Left renal cortex interstitium (tissue), 4 donors: ENCODE measurements around the gene TSPAN7. TPM values are rescaled to one million over a fixed set of nuclear protein-coding genes. Genes with fewer than 3 reads are reported as not detected.

Experiments used
- DNase-seq, 4 donors: peaks; one replicate each; pipeline ENCODE4 v3.0.0-alpha.2; 2013; ENCODE audit warnings: low read depth in 4 of 4, low spot score in 2 of 4, missing footprints in 1 of 4
- polyA plus RNA-seq, 4 donors: library from polyadenylated mRNA; unstranded; fragments of 120-200 nt; gene quantifications; one replicate each; pipeline ENCODE4 v1.2.1, GENCODE V29; 2013; ENCODE audit not compliant: insufficient read length in 4 of 4

Gene TSPAN7, protein sequence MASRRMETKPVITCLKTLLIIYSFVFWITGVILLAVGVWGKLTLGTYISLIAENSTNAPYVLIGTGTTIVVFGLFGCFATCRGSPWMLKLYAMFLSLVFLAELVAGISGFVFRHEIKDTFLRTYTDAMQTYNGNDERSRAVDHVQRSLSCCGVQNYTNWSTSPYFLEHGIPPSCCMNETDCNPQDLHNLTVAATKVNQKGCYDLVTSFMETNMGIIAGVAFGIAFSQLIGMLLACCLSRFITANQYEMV
- 10 to 100 TPM; 41.9 to 64.6 (median 51.5) TPM for polyA plus RNA-seq

DNA sequence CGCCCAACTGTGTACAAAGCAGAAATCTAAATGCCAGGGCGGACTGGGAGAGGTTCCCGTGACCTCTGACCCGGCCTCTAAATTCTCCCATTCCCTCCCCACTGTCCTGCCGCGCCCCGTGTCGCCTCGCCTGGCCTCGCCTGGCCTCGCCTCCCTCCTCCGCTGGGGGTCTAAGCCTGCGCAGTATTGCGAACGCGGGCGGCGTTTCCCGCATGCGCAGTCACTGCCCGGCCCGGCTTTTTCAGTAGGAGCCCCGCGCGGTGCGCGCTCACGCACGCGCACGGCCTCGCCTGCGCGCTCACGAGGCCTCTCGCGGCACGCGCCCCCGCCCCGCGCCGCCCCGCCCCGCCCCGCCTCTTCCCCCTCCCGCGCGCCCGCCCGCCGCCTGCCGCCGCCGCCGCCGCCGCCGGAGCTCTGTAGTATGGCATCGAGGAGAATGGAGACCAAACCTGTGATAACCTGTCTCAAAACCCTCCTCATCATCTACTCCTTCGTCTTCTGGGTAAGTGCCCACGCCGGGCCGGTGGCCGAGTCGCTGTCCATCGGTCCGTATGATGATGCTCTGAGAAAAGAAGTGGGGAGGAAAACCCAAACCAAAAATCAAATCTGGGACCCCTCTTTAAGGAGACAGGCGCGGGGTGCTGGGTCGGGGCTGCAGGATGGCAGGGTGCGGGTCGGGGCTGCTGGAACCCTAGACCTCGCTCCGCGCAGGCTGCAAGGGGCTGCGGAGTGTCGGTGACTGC, at the start of gene TSPAN7:
TSPAN7 (plus strand) TSS at position 417 of the 743 bp plus-strand sequence; CDS start at position 422, 5 bp downstream.
- DNase-seq: peak in 1 of 4 donors; percentile 15

DNA sequence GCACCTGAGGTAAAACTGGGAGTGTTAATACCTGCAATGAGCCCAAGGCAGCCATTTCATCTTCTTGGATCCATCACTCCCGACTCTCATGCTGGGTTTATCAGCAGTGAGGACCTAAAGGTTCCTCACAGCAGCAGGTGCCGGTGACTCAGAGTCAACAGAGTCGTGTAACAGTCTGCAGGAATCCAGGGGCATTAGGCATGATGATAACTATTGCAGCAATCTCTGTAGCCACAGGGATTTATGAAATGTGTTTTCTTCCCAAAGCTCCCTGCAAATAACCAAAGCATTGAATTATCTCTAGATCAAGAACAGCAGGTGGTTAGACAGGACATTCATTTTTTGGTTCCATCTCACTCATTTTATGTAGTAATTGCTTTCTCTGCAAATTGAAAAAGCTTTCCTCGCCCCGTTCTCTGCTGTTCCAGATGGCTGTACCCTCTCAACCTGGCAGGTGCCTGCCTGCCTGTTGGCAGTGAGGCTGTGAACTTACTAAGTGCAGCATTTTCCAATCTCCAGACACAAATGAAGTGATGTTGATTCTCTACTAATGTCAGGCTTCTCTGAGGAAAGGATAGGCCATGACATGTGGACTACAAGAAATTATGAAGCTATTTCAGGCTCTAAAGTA, 48.1 kb upstream of the TSPAN7 start:
- DNase-seq: no peak

- DNase-seq: no peak
These were observed 47.1 kb upstream of the TSPAN7 start for GRCh38 chrX:38514016-38514854.

DNA sequence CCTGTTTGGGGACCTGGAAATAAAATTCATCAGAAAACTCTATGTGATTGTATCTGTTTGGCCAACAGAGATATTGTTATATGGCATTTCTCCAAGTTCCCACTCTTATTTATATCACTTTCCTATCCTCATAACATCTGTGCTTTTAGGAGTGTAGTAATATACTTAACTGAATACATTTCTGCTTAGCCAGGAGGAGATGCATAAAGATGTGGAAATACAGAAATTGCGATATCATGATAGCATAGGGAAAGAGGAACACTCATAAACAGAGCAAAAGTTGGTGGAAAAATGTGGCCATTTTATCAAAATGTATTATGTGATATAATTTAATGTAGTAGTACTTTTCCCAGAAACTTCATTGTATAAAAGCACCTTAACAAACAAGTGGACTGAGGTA, 46.1 kb upstream of the TSPAN7 start:
- DNase-seq: no peak

- DNase-seq: no peak
These were observed 45.1 kb upstream of the TSPAN7 start for GRCh38 chrX:38516196-38516774.

GRCh38 chrX:38519651-38520050, 41.7 kb upstream of the TSPAN7 start:
- DNase-seq: no peak

- no peak for DNase-seq
These were observed 23.2 kb upstream of the TSPAN7 start for GRCh38 chrX:38538134-38538533.

GRCh38 chrX:38539748-38540147, 21.6 kb upstream of the TSPAN7 start:
- no peak for DNase-seq

GRCh38 chrX:38548508-38548907, 12.8 kb upstream of the TSPAN7 start:
- no peak for DNase-seq

DNA sequence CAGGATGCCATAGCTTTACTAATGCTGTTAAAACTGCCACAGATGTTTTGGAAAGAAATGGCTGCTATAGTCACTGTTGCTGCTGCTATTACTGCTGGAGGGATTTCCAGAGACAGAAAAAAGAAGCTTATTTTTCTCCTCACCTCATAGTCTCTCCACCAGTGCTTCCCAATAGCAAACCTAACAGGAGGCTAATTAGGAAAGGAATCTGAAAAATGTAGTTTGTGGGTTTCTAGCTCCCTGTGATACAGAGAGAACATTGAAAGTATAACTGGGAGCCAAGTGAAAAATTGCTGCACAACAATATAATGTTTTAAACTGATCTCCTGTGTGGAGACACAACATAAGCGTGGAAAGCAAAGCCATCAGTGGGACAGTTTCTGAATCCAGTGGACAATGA, 8.6 kb upstream of the TSPAN7 start:
- DNase-seq: no peak

DNA sequence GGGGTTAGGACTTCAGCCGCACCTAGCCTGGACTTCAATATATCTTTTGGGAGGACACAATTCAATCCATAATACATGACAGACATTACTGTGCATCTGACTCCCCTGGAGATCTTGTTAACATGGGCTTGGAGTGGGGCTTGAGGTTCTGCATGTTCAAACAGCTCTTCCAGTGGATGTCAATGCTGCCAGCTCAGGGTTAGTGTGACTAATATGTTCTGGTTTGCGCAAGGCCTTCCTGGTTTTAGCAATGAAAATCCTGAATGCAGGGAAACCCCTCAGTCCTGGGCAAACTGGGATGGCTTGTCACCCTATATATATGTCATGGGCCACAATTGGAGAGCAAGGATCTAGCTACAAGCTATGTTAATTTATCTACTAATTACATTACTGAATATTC, 2.7 kb upstream of the TSPAN7 start:
- no peak for DNase-seq

DNA sequence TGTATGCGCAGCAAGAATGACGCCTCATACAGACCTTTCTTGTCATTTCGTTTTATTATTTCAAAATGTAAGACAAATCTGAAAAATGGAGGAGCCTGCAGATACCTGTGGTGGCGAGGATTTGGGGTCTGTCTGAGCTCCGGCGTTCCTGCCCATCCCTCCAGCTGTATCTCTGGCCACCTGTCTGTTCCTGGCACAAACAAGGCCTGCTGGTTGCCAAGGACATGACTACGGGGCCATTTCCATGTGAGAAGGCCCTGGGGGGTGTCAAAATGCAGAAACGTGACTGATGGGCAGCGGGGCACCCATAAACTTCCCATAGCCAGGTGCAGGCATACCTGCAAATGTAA, 591 bp upstream of the TSPAN7 start:
- DNase-seq: peak in 1 of 4 donors; percentile 3

DNA sequence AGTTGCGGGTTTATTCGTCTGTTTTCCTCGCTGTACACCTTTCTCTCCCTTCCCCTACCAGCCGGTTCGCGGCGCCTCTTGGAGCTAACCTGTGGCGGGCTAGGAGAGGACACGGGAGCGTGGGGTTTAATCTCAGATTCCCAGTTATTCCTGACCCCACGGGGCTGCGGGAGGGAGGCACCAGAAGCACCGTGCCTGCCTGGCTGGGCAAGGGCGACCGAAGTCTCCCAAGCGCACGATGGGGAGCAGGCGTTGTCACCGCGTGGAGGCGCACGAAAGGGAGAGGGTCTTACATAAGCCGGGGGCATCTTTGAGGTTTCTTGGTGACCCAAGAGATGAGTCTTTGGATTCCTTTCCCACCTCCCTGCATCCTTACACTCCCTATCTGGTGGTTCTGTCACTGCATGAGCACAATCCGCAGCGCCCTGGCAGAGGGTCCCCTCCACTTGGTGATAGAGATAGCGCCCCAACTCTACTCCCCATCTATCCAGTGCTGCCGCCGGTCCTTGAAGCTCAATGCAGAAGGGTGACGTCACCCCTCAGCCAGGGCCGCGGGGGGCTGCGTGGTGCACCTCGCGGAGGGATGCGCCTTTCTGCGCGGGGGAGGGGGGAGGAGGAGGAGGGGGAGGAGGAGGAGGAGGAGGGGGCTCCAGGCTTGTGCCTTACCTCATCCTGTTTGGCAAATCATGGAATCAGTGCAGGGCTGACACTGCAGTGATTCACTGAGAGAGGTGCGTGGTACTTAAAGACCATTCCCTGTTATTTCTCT, 793 bp downstream of the TSPAN7 start:
- peak in 1 of 4 donors; percentile 11 for DNase-seq

DNA sequence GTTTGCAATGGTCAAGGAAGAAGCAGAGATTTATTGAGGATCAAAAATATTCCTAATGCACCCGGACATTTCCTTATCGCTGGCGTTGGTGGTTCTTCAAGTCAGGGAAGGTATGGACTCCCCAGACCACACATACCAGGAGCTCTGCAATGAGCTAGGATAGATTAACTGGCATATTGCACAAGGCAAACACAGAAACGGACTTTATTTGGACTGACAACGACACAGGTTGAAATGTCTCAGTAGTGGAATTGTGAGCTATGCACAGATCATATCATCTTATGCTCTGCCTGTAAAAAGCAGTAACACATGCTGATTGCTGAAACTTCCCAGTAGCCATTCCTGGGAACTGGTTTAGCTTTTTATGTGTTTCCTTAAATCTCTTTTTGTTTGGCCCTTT, 1.7 kb downstream of the TSPAN7 start:
- no peak for DNase-seq

GRCh38 chrX:38570396-38570795, 9.1 kb downstream of the TSPAN7 start:
- DNase-seq: no peak

- DNase-seq: no peak
These were observed 9.7 kb downstream of the TSPAN7 start for GRCh38 chrX:38571058-38571457.

DNA sequence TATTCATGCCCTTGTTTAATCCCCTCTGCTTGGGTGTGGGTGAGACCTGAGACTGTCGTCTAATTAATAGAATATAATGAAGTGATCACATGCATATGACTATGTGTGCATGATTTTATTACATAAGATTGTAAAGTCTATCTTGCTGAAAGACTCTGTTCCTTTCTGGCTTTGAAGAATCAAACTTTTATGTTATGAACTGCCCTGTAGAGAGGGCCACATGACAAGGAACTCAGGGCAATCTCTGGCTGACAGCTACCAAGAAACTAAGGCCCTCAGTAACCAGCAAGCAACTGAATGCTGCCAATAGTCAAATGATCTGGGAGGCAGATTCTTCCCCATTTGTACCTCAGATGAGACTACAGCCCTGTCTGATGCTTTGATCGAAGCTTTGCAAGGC, 13.5 kb downstream of the TSPAN7 start:
- DNase-seq: no peak

DNA sequence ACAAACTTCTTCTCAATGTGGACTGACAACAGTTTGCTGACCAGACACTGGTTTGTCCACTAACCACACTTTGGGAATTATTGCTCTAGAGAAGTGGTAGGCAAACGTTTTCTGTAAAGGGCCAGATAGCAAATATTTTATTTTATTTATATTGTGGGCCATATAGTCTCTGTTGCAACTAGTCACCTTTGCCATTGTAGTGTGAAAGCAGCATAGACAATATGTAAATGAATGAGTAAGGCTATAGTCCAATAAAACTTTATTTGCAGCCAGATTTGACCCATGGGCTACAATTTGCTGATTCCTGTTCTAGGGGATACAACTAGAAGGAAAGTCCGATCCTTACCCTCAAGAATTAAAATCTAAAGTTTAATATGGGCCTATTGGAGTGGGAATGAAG, 14.5 kb downstream of the TSPAN7 start:
- no peak for DNase-seq

DNA sequence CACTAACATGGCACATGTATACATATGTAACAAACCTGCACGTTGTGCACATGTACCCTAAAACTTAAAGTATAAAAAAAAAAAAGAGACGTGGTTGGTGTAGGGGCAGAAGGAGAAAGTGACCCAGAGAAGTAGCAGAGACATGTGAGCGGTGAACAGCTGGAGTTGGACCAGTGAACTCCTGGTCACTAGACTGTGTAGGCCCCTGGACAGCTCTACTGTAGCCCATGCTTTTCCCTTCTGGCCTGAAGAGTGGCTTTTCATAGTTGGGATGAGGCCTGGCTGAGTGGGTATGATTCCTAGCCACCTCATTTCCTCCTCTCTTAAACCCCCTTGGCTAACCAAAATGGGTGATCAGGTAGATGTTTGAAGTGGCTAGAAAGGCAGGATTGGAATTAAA, 16.4 kb downstream of the TSPAN7 start:
- DNase-seq: no peak

- no peak for DNase-seq
These were observed 16.8 kb downstream of the TSPAN7 start for GRCh38 chrX:38578167-38578566.
